Measurements from ENCODE around the gene RPL9.

- TF ChIP-seq, protein P1, sequence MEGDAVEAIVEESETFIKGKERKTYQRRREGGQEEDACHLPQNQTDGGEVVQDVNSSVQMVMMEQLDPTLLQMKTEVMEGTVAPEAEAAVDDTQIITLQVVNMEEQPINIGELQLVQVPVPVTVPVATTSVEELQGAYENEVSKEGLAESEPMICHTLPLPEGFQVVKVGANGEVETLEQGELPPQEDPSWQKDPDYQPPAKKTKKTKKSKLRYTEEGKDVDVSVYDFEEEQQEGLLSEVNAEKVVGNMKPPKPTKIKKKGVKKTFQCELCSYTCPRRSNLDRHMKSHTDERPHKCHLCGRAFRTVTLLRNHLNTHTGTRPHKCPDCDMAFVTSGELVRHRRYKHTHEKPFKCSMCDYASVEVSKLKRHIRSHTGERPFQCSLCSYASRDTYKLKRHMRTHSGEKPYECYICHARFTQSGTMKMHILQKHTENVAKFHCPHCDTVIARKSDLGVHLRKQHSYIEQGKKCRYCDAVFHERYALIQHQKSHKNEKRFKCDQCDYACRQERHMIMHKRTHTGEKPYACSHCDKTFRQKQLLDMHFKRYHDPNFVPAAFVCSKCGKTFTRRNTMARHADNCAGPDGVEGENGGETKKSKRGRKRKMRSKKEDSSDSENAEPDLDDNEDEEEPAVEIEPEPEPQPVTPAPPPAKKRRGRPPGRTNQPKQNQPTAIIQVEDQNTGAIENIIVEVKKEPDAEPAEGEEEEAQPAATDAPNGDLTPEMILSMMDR (conservative IDR thresholded peaks at IDR 0.05; ENCODE audit: low read depth, low read length), result no peak
- TF ChIP-seq EZH2 (IDR thresholded peaks at IDR 0.05; ENCODE audit: borderline replicate concordance, low read depth, low read length, poor library complexity, severe bottlenecking), result no peak
Observed at GRCh38 chr4:39450618-39451017, 8.1 kb downstream of the RPL9 start.
